Loucy (cell line): Measurements from ENCODE around the gene NAT10.

Experiments used
- H2AFZ ChIP-seq: fragments of 200-600 bp; sonication (generic); 2 replicates; pipeline ENCODE4 v1.6.0; 2016; ENCODE audit warnings: antibody characterized with exemption, mild to moderate bottlenecking, low read length, moderate library complexity
- H3F3A ChIP-seq: fragments of 200-600 bp; 2 replicates; pipeline ENCODE4 v1.6.0; 2016; ENCODE audit warnings: antibody characterized with exemption, low read depth, mild to moderate bottlenecking
- H3K27me3 ChIP-seq: fragments of 200-600 bp; sonication (generic); 2 replicates; pipeline ENCODE4 v1.6.1; 2014; ENCODE audit warnings: low read length, mild to moderate bottlenecking; ENCODE audit not compliant: insufficient read depth, poor library complexity, severe bottlenecking
- H3K36me3 ChIP-seq: fragments of 200-600 bp; sonication (generic); 2 replicates; pipeline ENCODE4 v1.6.1; 2016; ENCODE audit warnings: low read length; ENCODE audit not compliant: insufficient read depth
- H3K4me1 ChIP-seq: fragments of 200-600 bp; sonication (generic); 2 replicates; pipeline ENCODE4 v1.5.1; 2014; ENCODE audit warnings: low read length, mild to moderate bottlenecking; ENCODE audit not compliant: insufficient read depth, poor library complexity, severe bottlenecking
- H3K4me2 ChIP-seq: fragments of 200-600 bp; sonication (generic); 2 replicates; pipeline ENCODE4 v1.6.0; 2014; ENCODE audit warnings: antibody characterized with exemption, low read length, low read depth, mild to moderate bottlenecking; ENCODE audit not compliant: poor library complexity, severe bottlenecking
- H3K4me3 ChIP-seq: fragments of 200-600 bp; sonication (generic); 2 replicates; pipeline ENCODE4 v1.5.1; 2014; ENCODE audit warnings: low read length, mild to moderate bottlenecking, mixed read lengths; ENCODE audit not compliant: poor library complexity, severe bottlenecking
- H3K79me2 ChIP-seq: fragments of 200-600 bp; sonication (generic); 2 replicates; pipeline ENCODE4 v1.6.1; 2014; ENCODE audit warnings: low read length; ENCODE audit not compliant: insufficient read depth
- H3K9ac ChIP-seq: fragments of 200-600 bp; sonication (generic); 2 replicates; pipeline ENCODE4 v1.6.0; 2014; ENCODE audit warnings: mild to moderate bottlenecking, low read depth, low read length, moderate library complexity; ENCODE audit not compliant: poor library complexity, severe bottlenecking
- H3K9me2 ChIP-seq: fragments of 200-600 bp; sonication (generic); replicated peaks from 2 replicates; pipeline ENCODE4 v1.6.1; 2016; ENCODE audit warnings: low read depth, low read length, mixed read lengths
- H3K9me3 ChIP-seq: fragments of 200-600 bp; sonication (generic); 2 replicates; pipeline ENCODE4 v1.6.1; 2014; ENCODE audit warnings: mild to moderate bottlenecking, antibody characterized with exemption, low read length, low read depth; ENCODE audit not compliant: insufficient read depth
- H4K20me1 ChIP-seq: fragments of 200-600 bp; sonication (generic); 2 replicates; pipeline ENCODE4 v1.6.0; 2014; ENCODE audit warnings: antibody characterized with exemption, low read length, mild to moderate bottlenecking; ENCODE audit not compliant: insufficient read depth, poor library complexity, severe bottlenecking
- CTCF ChIP-seq: fragments of 200-600 bp; sonication (generic); conservative IDR thresholded peaks from 2 replicates; pipeline ENCODE4 v1.5.1; 2014; ENCODE audit warnings: mild to moderate bottlenecking, antibody characterized with exemption, low read length
- EZH2phosphoT487 ChIP-seq: fragments of 200-600 bp; IDR thresholded peaks from 2 replicates; pipeline ENCODE4 v1.6.1; 2018; ENCODE audit warnings: antibody characterized with exemption, mild to moderate bottlenecking, moderate library complexity, borderline replicate concordance

NAT10 gene

GRCh38 chr11:34105957-34106504, 602 bp downstream of the NAT10 start:
- H4K20me1 ChIP-seq: no peaks in the 10 kb centered on the region
- no peaks in the 10 kb centered on the region for H3K9me2 ChIP-seq
- H2AFZ ChIP-seq: peak overlapping the region; percentile 82
- H3K79me2 ChIP-seq: peaks cover 33% of the 10 kb centered on the region
- H3K4me3 ChIP-seq: peak overlapping the region; percentile 82
- H3K4me1 ChIP-seq: peaks cover 16% of the 10 kb centered on the region
- H3K4me2 ChIP-seq: peak overlapping the region; percentile 77
- no peaks in the 10 kb centered on the region for H3K9me3 ChIP-seq
- H3F3A ChIP-seq: peaks cover 9% of the 10 kb centered on the region; the same call in 1 of the 2 replicates
- H3K27me3 ChIP-seq: no peaks in the 10 kb centered on the region
- no peak for TF ChIP-seq CTCF
- no peak for TF ChIP-seq EZH2phosphoT487
- H3K9ac ChIP-seq: peak overlapping the region; percentile 76
- peaks cover 35% of the 10 kb centered on the region; the same call in 1 of the 2 replicates for H3K36me3 ChIP-seq

GRCh38 chr11:34111722-34112270, 6.4 kb downstream of the NAT10 start:
- Histone ChIP-seq H3K27me3 (no peaks in the 10 kb centered on the region), H3K9me3 (no peaks in the 10 kb centered on the region), H3F3A (no peaks in the 10 kb centered on the region), H3K9me2 (no peaks in the 10 kb centered on the region), H2AFZ (no peak overlapping the region), H3K4me1 (peaks cover 6% of the 10 kb centered on the region), H3K36me3 (peaks cover 73% of the 10 kb centered on the region; the same call in 1 of the 2 replicates), H3K4me2 (no peak overlapping the region), H3K79me2 (peaks cover 20% of the 10 kb centered on the region), H3K4me3 (no peak overlapping the region), H3K9ac (no peak overlapping the region), H4K20me1 (no peaks in the 10 kb centered on the region)
- TF ChIP-seq CTCF (no peak), EZH2phosphoT487 (no peak)

GRCh38 chr11:34114014-34114413, 8.6 kb downstream of the NAT10 start:
- Histone ChIP-seq H3K4me3 (no peak overlapping the region), H3K9me2 (no peaks in the 10 kb centered on the region), H3K9ac (no peak overlapping the region), H3K36me3 (peaks cover 91% of the 10 kb centered on the region; the same call in 1 of the 2 replicates), H3K4me1 (no peaks in the 10 kb centered on the region), H3F3A (no peaks in the 10 kb centered on the region), H3K9me3 (no peaks in the 10 kb centered on the region), H3K79me2 (peaks cover 3% of the 10 kb centered on the region; the same call in 1 of the 2 replicates), H3K27me3 (no peaks in the 10 kb centered on the region), H2AFZ (no peak overlapping the region), H3K4me2 (no peak overlapping the region), H4K20me1 (no peaks in the 10 kb centered on the region)
- TF ChIP-seq EZH2phosphoT487 (no peak), CTCF (no peak)
